ENCODE data around the gene CSK. TPM values are rescaled to one million over a fixed set of nuclear protein-coding genes. Genes with fewer than 3 reads are reported as not detected.

CSK gene
- total RNA-seq, 4 donors from 2014 or later = 37.6 to 47.3 (median 45.4) TPM

DNA sequence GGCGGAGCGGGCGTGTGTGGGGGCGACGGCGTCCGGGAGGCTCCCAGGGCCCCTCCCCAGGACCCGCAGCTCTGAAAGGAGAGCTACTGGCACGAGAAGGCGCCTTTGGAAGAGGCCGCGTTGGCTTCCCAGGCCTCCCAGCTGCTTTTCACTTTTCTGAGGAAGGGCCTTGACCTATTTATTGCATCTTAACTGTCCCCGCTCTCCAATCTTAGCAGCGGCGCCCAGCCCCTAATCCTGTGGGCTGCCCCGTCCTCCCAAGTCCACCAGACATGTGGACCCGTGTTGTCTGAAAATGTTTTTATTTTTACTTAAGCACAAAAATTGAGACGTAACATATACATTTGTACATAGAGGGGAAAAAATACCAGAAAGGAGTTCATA lies 61.6 kb downstream of the CSK start:
- DNase-seq (ENCODE audit: low spot score in 2 of 2) = no peak
- TF ChIP-seq, protein P1, sequence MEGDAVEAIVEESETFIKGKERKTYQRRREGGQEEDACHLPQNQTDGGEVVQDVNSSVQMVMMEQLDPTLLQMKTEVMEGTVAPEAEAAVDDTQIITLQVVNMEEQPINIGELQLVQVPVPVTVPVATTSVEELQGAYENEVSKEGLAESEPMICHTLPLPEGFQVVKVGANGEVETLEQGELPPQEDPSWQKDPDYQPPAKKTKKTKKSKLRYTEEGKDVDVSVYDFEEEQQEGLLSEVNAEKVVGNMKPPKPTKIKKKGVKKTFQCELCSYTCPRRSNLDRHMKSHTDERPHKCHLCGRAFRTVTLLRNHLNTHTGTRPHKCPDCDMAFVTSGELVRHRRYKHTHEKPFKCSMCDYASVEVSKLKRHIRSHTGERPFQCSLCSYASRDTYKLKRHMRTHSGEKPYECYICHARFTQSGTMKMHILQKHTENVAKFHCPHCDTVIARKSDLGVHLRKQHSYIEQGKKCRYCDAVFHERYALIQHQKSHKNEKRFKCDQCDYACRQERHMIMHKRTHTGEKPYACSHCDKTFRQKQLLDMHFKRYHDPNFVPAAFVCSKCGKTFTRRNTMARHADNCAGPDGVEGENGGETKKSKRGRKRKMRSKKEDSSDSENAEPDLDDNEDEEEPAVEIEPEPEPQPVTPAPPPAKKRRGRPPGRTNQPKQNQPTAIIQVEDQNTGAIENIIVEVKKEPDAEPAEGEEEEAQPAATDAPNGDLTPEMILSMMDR (IDR thresholded peaks at IDR 0.05) = no peak
- no peak for TF ChIP-seq POLR2A (IDR thresholded peaks at IDR 0.05)
- 18 to 30% methylated on average over 10 to 18 of the region's 18 CpGs for WGBS, 2 donors
- peak overlapping the region; percentile 33 for H3K4me3 ChIP-seq (ENCODE audit: low read depth, poor library complexity, severe bottlenecking)
- intact Hi-C loops (cut with DNase I; ENCODE audit: low total_unique reads) = loop anchor here (10.0 kb wide), 1 partner anchor 51 kb away; the partner anchor contains the start of gene MPI

- TF ChIP-seq POLR2A (IDR thresholded peaks at IDR 0.05) = no peak
- TF ChIP-seq, protein P1 (IDR thresholded peaks at IDR 0.05) = no peak
- H3K4me3 ChIP-seq (ENCODE audit: low read depth, poor library complexity, severe bottlenecking) = no peak overlapping the region
- no peak for DNase-seq (ENCODE audit: low spot score in 2 of 2)
- intact Hi-C loops (cut with DNase I; ENCODE audit: low total_unique reads) = loop anchor here (10.0 kb wide), 1 partner anchor 51 kb away; the partner anchor contains the start of gene MPI
- 50 to 57% methylated on average over 6 to 12 of the region's 12 CpGs for WGBS, 2 donors
Measured at GRCh38 chr15:74843891-74844299, 62.0 kb downstream of the CSK start.

DNA sequence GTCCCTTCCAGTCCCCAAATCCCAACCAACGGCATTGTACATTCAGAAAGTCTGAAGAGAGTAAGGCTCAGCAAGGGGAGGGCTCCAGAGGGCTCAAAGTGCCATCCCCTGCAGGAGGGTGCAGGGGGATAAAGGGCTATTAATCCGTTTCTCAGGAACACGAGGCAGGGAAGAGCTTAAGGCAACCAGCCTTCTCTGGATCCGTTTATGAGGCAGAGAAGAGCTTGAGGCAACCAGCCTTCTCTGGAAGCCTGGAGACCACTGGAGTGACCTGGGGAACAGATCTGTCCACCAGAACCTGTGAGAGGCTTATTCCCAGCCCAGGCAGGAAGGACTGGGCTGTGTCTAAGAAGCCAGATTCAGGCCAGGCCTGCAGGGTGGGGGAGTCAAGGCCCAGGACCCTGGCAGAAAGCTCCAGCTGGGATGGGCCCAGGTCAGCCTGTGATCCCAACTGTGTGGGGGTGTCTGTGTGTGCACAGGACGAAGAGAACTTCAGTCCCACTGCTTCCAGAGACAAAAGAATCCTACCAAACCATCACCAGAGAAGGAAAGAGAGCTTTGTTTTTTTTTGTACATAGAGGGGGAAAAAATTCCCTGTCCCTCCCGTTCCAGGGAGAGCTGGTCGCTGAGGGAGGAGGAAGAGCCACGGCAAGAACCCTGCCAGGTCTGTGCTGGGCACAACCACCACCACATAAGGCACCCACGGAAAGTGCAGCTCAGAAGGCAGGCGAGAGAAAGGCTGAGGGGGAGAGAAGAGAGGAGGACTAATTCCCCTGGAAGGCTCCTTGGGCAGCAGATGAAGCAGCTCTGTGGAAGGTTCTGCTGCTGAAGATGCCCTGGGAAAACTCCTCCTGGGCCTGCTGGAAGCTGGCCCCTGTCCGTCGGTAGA lies 62.7 kb downstream of the CSK start:
- 67 to 72% methylated on average over 12 of the region's 12 CpGs for WGBS, 2 donors
- DNase-seq (ENCODE audit: low spot score in 2 of 2) = no peak
- intact Hi-C loops (cut with DNase I; ENCODE audit: low total_unique reads) = loop anchor here (10.0 kb wide), 1 partner anchor 50 kb away; the partner anchor contains the start of gene MPI
- TF ChIP-seq POLR2A (IDR thresholded peaks at IDR 0.05) = no peak
- TF ChIP-seq, protein P1 (IDR thresholded peaks at IDR 0.05) = no peak
- H3K4me3 ChIP-seq (ENCODE audit: low read depth, poor library complexity, severe bottlenecking) = no peak overlapping the region

DNA sequence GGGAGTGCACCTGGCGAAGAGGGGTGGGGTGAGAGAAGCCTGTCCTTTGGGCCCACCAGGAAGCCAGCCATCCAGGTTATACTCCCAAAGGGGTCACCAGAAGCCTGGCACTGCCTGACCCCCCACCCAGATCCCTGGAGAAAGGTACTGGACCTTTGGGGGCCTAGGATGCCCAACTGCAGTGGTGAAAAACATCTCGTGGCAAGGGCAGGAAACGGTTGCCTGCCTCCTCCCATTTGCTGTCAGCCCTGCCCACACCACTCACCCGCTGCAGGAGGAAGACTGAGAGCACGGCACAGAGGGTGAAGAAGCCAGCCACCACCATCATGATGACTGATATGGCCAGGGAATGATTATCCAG lies 63.3 kb downstream of the CSK start:
- TF ChIP-seq, protein P1 (IDR thresholded peaks at IDR 0.05) = no peak
- TF ChIP-seq POLR2A (IDR thresholded peaks at IDR 0.05) = no peak
- intact Hi-C loops (cut with DNase I; ENCODE audit: low total_unique reads) = loop anchor here (10.0 kb wide), 1 partner anchor 50 kb away; the partner anchor contains the start of gene MPI
- WGBS, 2 donors = 57 to 60% methylated on average over 5 of the region's 5 CpGs
- no peak for DNase-seq (ENCODE audit: low spot score in 2 of 2)
- no peak overlapping the region for H3K4me3 ChIP-seq (ENCODE audit: low read depth, poor library complexity, severe bottlenecking)

- H3K4me3 ChIP-seq (ENCODE audit: low read depth, poor library complexity, severe bottlenecking) = no peak overlapping the region
- 87 to 88% methylated on average over 4 of the region's 4 CpGs for WGBS, 2 donors
- TF ChIP-seq, protein P1 (IDR thresholded peaks at IDR 0.05) = no peak
- no peak for TF ChIP-seq POLR2A (IDR thresholded peaks at IDR 0.05)
- intact Hi-C loops (cut with DNase I; ENCODE audit: low total_unique reads) = loop anchor here (10.0 kb wide), 1 partner anchor 49 kb away; the partner anchor contains the start of gene MPI
- DNase-seq (ENCODE audit: low spot score in 2 of 2) = no peak
Measured at GRCh38 chr15:74845581-74845980, 63.7 kb downstream of the CSK start.
